SK-N-SH treated with all-trans-retinoic acid at 6 μM for 48 hours (cell line): ENCODE measurements around the gene PGM5.

Source experiments
- ATAC-seq: fragments of 200-7000 bp; cut with Tn5 transposase; 3 replicates; pipeline ENCODE4 v1.9.1; 2020; ENCODE audit warnings: mild to moderate bottlenecking, moderate library complexity
- ARNTL ChIP-seq: fragments of 450-650 bp; formaldehyde crosslinking; IDR thresholded peaks from 2 replicates; pipeline ENCODE4 v1.5.0; 2020; ENCODE audit warnings: low read depth, mild to moderate bottlenecking, moderate library complexity, borderline replicate concordance
- CREB5 ChIP-seq: fragments of 250-450 bp; sonication (Bioruptor Pico); IDR thresholded peaks from 2 replicates; pipeline ENCODE4 v1.5.1; 2020; ENCODE audit warnings: low read depth, mild to moderate bottlenecking, moderate library complexity
- CSRNP3 ChIP-seq: fragments of 250-450 bp; sonication (Bioruptor Pico); IDR thresholded peaks from 2 replicates; pipeline ENCODE4 v1.5.1; 2021; ENCODE audit warnings: mild to moderate bottlenecking, moderate library complexity
- ESRRG ChIP-seq: fragments of 250-450 bp; sonication (Bioruptor Pico); IDR thresholded peaks from 2 replicates; pipeline ENCODE4 v1.6.1; 2021; ENCODE audit warnings: mild to moderate bottlenecking
- PATZ1 ChIP-seq: fragments of 250-450 bp; sonication (Bioruptor Pico); IDR thresholded peaks from 2 replicates; pipeline ENCODE4 v1.8.0; 2020; ENCODE audit warnings: mild to moderate bottlenecking, moderate library complexity, borderline replicate concordance
- POU6F1 ChIP-seq: fragments of 250-450 bp; sonication (Bioruptor Pico); IDR thresholded peaks from 2 replicates; pipeline ENCODE4 v1.8.0; 2021; ENCODE audit warnings: low read depth, mild to moderate bottlenecking, moderate library complexity, borderline replicate concordance
- RARB ChIP-seq: fragments of 250-450 bp; sonication (Bioruptor Pico); IDR thresholded peaks from 2 replicates; pipeline ENCODE4 v1.8.0; 2021; ENCODE audit warnings: mild to moderate bottlenecking, moderate library complexity
- SNAI2 ChIP-seq: fragments of 250-450 bp; sonication (Bioruptor Pico); IDR thresholded peaks from 2 replicates; pipeline ENCODE4 v1.5.0; 2020; ENCODE audit warnings: mild to moderate bottlenecking, moderate library complexity
- TCF4 ChIP-seq: fragments of 250-450 bp; sonication (Bioruptor Pico); IDR thresholded peaks from 2 replicates; pipeline ENCODE4 v1.8.0; 2021; ENCODE audit warnings: mild to moderate bottlenecking, moderate library complexity, borderline replicate concordance
- ZFP30 ChIP-seq: fragments of 450-650 bp; formaldehyde crosslinking; IDR thresholded peaks from 2 replicates; pipeline ENCODE4 v1.5.0; 2022; ENCODE audit warnings: mild to moderate bottlenecking, moderate library complexity
- ZNF565 ChIP-seq: fragments of 450-650 bp; formaldehyde crosslinking; conservative IDR thresholded peaks from 2 replicates; pipeline ENCODE4 v1.5.0; 2020; ENCODE audit warnings: low read depth, mild to moderate bottlenecking, moderate library complexity
- ZNF70 ChIP-seq: fragments of 450-650 bp; formaldehyde crosslinking; IDR thresholded peaks from 2 replicates; pipeline ENCODE4 v1.5.0; 2020; ENCODE audit warnings: mild to moderate bottlenecking, moderate library complexity
- ZNF8 ChIP-seq: fragments of 450-650 bp; formaldehyde crosslinking; IDR thresholded peaks from 2 replicates; pipeline ENCODE4 v1.5.0; 2020; ENCODE audit warnings: mild to moderate bottlenecking, moderate library complexity

PGM5 gene

GRCh38 chr9:68500457-68501381, 144.3 kb downstream of the PGM5 start:
- no peak for ATAC-seq
- TF ChIP-seq CSRNP3 (CRISPR knock-in tag) (no peak), TCF4 (CRISPR knock-in tag) (no peak), ARNTL (CRISPR knock-in tag) (no peak), PATZ1 (CRISPR knock-in tag) (no peak), RARB (no peak), ZNF565 (CRISPR knock-in tag) (no peak)

- no peak for ATAC-seq
- TF ChIP-seq ZNF70 (CRISPR knock-in tag) (no peak), ARNTL (CRISPR knock-in tag) (no peak), ZNF565 (CRISPR knock-in tag) (no peak), ESRRG (CRISPR knock-in tag) (no peak), ZNF8 (CRISPR knock-in tag) (no peak)
- TF ChIP-seq, all 23 proteins: peak for 0
These were observed 145.9 kb downstream of the PGM5 start for GRCh38 chr9:68502279-68502678.

- no peak for ATAC-seq
- TF ChIP-seq ARNTL (CRISPR knock-in tag) (no peak), SNAI2 (no peak), ZNF70 (CRISPR knock-in tag) (no peak), CREB5 (CRISPR knock-in tag) (no peak), ZFP30 (CRISPR knock-in tag) (no peak), POU6F1 (CRISPR knock-in tag) (no peak), TCF4 (CRISPR knock-in tag) (no peak), PATZ1 (CRISPR knock-in tag) (no peak), ESRRG (CRISPR knock-in tag) (no peak)
These were observed 149.4 kb downstream of the PGM5 start for GRCh38 chr9:68505681-68506409.

GRCh38 chr9:68506551-68506950, 150.1 kb downstream of the PGM5 start:
- no peak for TF ChIP-seq ZNF565 (CRISPR knock-in tag)
- ATAC-seq: no peak
